Subcutaneous abdominal adipose tissue (tissue), 5 donors: ENCODE measurements around the gene PLA2G2D.

Experiments
- H3K27ac ChIP-seq: one replicate; pipeline ENCODE4 v1.7.0; 2013; ENCODE audit warnings: low read depth, mild to moderate bottlenecking, inconsistent platforms, low read length, moderate library complexity
- H3K27me3 ChIP-seq, 5 donors: one replicate each; pipeline ENCODE4 v1.7.0; 2013; ENCODE audit warnings: low read length in 5 of 5, inconsistent platforms in 1 of 5; ENCODE audit not compliant: control insufficient read depth in 5 of 5, insufficient read depth in 4 of 5
- H3K36me3 ChIP-seq, 5 donors: one replicate each; pipeline ENCODE4 v1.7.0; 2013; ENCODE audit warnings: low read length in 5 of 5; ENCODE audit not compliant: control insufficient read depth in 5 of 5, insufficient read depth in 5 of 5
- H3K4me1 ChIP-seq, 5 donors: one replicate each; pipeline ENCODE4 v1.7.0; 2013; ENCODE audit warnings: low read length in 5 of 5, mild to moderate bottlenecking in 3 of 5, moderate library complexity in 1 of 5; ENCODE audit not compliant: control insufficient read depth in 5 of 5, insufficient read depth in 5 of 5
- H3K4me3 ChIP-seq, 5 donors: one replicate each; pipeline ENCODE4 v1.7.0; 2013; ENCODE audit warnings: low read length in 5 of 5, low read depth in 1 of 5
- H3K9ac ChIP-seq, 5 donors: one replicate each; pipeline ENCODE4 v1.7.0; 2013; ENCODE audit warnings: low read length in 5 of 5, mild to moderate bottlenecking in 4 of 5, moderate library complexity in 3 of 5
- H3K9me3 ChIP-seq, 5 donors: one replicate each; pipeline ENCODE4 v1.7.0; 2013; ENCODE audit warnings: low read length in 5 of 5; ENCODE audit not compliant: control insufficient read depth in 5 of 5
- donor health status: healthy.
- donor health status: healthy.
- donor health status: healthy.
- donor health status: healthy.
- donor health status: healthy.

Gene PLA2G2D

GRCh38 chr1:20093940-20094391, 25.4 kb downstream of the PLA2G2D start:
- H3K27ac ChIP-seq, result peak overlapping the region; percentile 63

GRCh38 chr1:20093303-20093702, 26.0 kb downstream of the PLA2G2D start:
- Histone ChIP-seq H3K27me3 (no peaks in the 10 kb centered on the region), H3K36me3 (no peaks in the 10 kb centered on the region), H3K9me3 (peaks cover 0 to 8% (median 5%) of the 10 kb centered on the region in 5 donors), H3K4me3 (no peak overlapping the region), H3K9ac (no peak overlapping the region), H3K27ac (no peak overlapping the region), H3K4me1 (peaks cover 6 to 35% (median 25%) of the 10 kb centered on the region in 5 donors)

More at GRCh38 chr1:20093940-20094391, 25.4 kb downstream of the PLA2G2D start:
- Histone ChIP-seq H3K9ac (peak overlapping the region in 1 of 5 donors; percentile 8), H3K4me1 (peaks cover 6 to 35% (median 25%) of the 10 kb centered on the region in 5 donors), H3K36me3 (no peaks in the 10 kb centered on the region), H3K27me3 (no peaks in the 10 kb centered on the region), H3K9me3 (peaks cover 0 to 8% (median 5%) of the 10 kb centered on the region in 5 donors), H3K4me3 (no peak overlapping the region)

- H3K27me3 ChIP-seq, result no peaks in the 10 kb centered on the region
- no peak overlapping the region for H3K4me3 ChIP-seq
- H3K9ac ChIP-seq, result no peak overlapping the region
- no peaks in the 10 kb centered on the region for H3K36me3 ChIP-seq
- peaks cover 6 to 26% (median 19%) of the 10 kb centered on the region in 5 donors for H3K4me1 ChIP-seq
- H3K9me3 ChIP-seq, result no peaks in the 10 kb centered on the region
- no peak overlapping the region for H3K27ac ChIP-seq
Observed at GRCh38 chr1:20090641-20091040, 28.7 kb downstream of the PLA2G2D start.

GRCh38 chr1:20090119-20090518, 29.2 kb downstream of the PLA2G2D start:
- Histone ChIP-seq H3K9me3 (no peaks in the 10 kb centered on the region), H3K9ac (no peak overlapping the region), H3K4me3 (no peak overlapping the region), H3K4me1 (peaks cover 6 to 22% (median 17%) of the 10 kb centered on the region in 5 donors), H3K27ac (no peak overlapping the region), H3K27me3 (no peaks in the 10 kb centered on the region), H3K36me3 (no peaks in the 10 kb centered on the region)

- H3K4me3 ChIP-seq, result no peak overlapping the region
- H3K27me3 ChIP-seq, result no peaks in the 10 kb centered on the region
- no peak overlapping the region for H3K9ac ChIP-seq
- H3K4me1 ChIP-seq, result peaks cover 6 to 16% (median 15%) of the 10 kb centered on the region in 5 donors
- H3K36me3 ChIP-seq, result no peaks in the 10 kb centered on the region
- no peak overlapping the region for H3K27ac ChIP-seq
- no peaks in the 10 kb centered on the region for H3K9me3 ChIP-seq
Observed at GRCh38 chr1:20089328-20090077, 29.8 kb downstream of the PLA2G2D start.

DNA sequence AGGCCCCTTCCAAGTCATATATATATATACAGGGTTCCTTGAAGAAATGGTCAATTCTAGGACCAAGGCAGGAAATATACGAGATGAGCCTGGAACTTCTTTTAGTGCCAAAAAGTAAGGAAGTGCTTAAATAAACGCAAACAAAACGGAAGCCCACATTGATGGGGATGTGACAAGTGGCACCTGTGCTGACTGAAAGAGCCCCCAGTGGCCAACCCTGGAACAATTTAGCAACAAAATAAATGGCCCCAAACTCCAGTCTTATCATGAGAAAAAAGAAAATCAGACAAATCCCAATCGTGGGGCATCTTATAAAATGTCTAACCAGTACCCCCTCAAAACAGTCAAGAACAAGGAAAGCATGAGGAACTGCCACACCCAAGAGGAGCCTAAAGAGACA, 31.7 kb downstream of the PLA2G2D start:
- Histone ChIP-seq H3K27ac (no peak overlapping the region), H3K36me3 (no peaks in the 10 kb centered on the region), H3K27me3 (peaks cover 0 to 3% (median 0%) of the 10 kb centered on the region in 5 donors), H3K9ac (no peak overlapping the region), H3K4me3 (no peak overlapping the region), H3K9me3 (no peaks in the 10 kb centered on the region), H3K4me1 (peaks cover 0 to 12% (median 0%) of the 10 kb centered on the region in 5 donors)

DNA sequence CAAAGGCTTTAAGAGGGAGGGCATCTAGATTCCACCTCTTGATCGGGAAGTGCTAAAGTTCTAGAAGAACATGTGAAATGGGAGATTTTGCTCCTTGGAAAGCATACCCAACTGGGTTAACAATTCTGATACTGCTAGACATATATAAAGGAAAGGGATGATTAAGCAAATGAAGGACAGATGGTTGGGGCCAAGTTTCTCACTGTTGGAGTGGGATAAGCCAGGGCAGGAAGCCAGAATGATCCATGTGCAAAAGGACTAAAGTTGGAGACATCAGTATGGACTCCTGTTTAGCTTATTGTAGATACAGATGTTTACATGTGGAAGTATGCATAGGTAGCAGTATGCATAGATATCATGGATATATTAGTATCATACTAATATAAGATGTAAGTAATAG, 32.5 kb downstream of the PLA2G2D start:
- H3K4me1 ChIP-seq, result peaks cover 0 to 17% (median 0%) of the 10 kb centered on the region in 5 donors
- peaks cover 0 to 3% (median 0%) of the 10 kb centered on the region in 5 donors for H3K27me3 ChIP-seq
- H3K27ac ChIP-seq, result no peak overlapping the region
- no peaks in the 10 kb centered on the region for H3K36me3 ChIP-seq
- no peaks in the 10 kb centered on the region for H3K9me3 ChIP-seq
- no peak overlapping the region for H3K9ac ChIP-seq
- no peak overlapping the region for H3K4me3 ChIP-seq

- H3K4me3 ChIP-seq, result no peak overlapping the region
- peaks cover 0 to 3% (median 0%) of the 10 kb centered on the region in 5 donors for H3K27me3 ChIP-seq
- no peaks in the 10 kb centered on the region for H3K9me3 ChIP-seq
- H3K27ac ChIP-seq, result no peak overlapping the region
- no peak overlapping the region for H3K9ac ChIP-seq
- H3K4me1 ChIP-seq, result peaks cover 0 to 25% (median 3%) of the 10 kb centered on the region in 5 donors
- no peaks in the 10 kb centered on the region for H3K36me3 ChIP-seq
Observed at GRCh38 chr1:20083178-20083944, 36.0 kb downstream of the PLA2G2D start.

GRCh38 chr1:20082772-20083171, 36.6 kb downstream of the PLA2G2D start:
- H3K4me1 ChIP-seq, result peaks cover 0 to 25% (median 3%) of the 10 kb centered on the region in 5 donors
- no peak overlapping the region for H3K27ac ChIP-seq
- H3K27me3 ChIP-seq, result peaks cover 0 to 4% (median 3%) of the 10 kb centered on the region in 5 donors
- H3K9ac ChIP-seq, result no peak overlapping the region
- H3K4me3 ChIP-seq, result no peak overlapping the region
- H3K36me3 ChIP-seq, result no peaks in the 10 kb centered on the region
- H3K9me3 ChIP-seq, result no peaks in the 10 kb centered on the region

DNA sequence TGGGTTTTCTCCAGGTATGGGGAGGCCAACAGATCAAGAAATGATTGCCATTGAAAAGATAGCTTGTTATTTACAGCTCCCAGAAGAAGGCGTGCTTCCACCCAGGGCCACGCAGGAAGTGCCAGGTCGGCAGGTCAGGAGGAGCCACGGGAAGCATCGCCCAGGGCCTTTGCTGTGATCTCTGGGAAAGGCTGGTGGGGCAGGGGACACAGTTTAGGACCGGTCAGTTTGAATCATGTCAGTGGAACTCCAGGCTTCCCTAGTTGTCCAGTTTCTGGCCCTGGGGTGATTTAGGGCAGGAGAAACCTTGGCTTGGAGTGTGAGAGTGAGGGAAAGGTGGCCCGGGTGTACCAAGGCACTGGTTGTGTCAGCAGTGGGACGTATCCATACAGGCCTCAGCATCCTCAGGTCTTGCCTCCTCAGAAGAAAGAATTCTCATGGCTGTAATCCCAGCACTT, 38.0 kb downstream of the PLA2G2D start:
- H3K36me3 ChIP-seq, result no peaks in the 10 kb centered on the region
- no peak overlapping the region for H3K27ac ChIP-seq
- H3K27me3 ChIP-seq, result peaks cover 0 to 4% (median 3%) of the 10 kb centered on the region in 5 donors
- H3K4me1 ChIP-seq, result peaks cover 0 to 25% (median 3%) of the 10 kb centered on the region in 5 donors
- no peaks in the 10 kb centered on the region for H3K9me3 ChIP-seq
- H3K9ac ChIP-seq, result no peak overlapping the region
- H3K4me3 ChIP-seq, result no peak overlapping the region
